Mesendoderm (in vitro differentiated cells): ENCODE results near the gene FMNL2.

Source experiments
- DNase-seq: peaks from one replicate; pipeline ENCODE4 v3.0.0; 2013
- H2AK5ac ChIP-seq: 2 replicates; pipeline ENCODE4 v1.6.1; 2013; ENCODE audit warnings: low read length, inconsistent platforms
- H2BK120ac ChIP-seq: 2 replicates; pipeline ENCODE4 v1.6.1; 2013; ENCODE audit warnings: low read depth, mild to moderate bottlenecking, low read length, moderate library complexity, mixed read lengths
- H2BK15ac ChIP-seq: replicated peaks from 2 replicates; pipeline ENCODE4 v1.6.1; 2013; ENCODE audit warnings: low read depth, mild to moderate bottlenecking, moderate library complexity
- H2BK5ac ChIP-seq: 2 replicates; pipeline ENCODE4 v1.6.1; 2013; ENCODE audit warnings: low read length, inconsistent platforms
- H3K18ac ChIP-seq: 2 replicates; pipeline ENCODE4 v1.6.1; 2013; ENCODE audit warnings: mild to moderate bottlenecking, low read length, mixed read lengths
- H3K23ac ChIP-seq: one replicate; pipeline ENCODE4 v1.6.1; 2013; ENCODE audit warnings: low read length
- H3K27ac ChIP-seq: 2 replicates; pipeline ENCODE4 v1.5.1; 2013; ENCODE audit warnings: low read depth, mild to moderate bottlenecking, inconsistent platforms, low read length, moderate library complexity
- H3K27me3 ChIP-seq: 2 replicates; pipeline ENCODE4 v1.6.1; 2013; ENCODE audit warnings: low read length, control low read depth, mild to moderate bottlenecking, inconsistent platforms; ENCODE audit not compliant: insufficient read depth, poor library complexity
- H3K36me3 ChIP-seq: 2 replicates; pipeline ENCODE4 v1.6.1; 2013; ENCODE audit warnings: low read length, inconsistent platforms; ENCODE audit not compliant: control insufficient read depth, insufficient read depth
- H3K4ac ChIP-seq: one replicate; pipeline ENCODE4 v1.6.1; 2013; ENCODE audit warnings: low read depth, mild to moderate bottlenecking, low read length, moderate library complexity
- H3K4me1 ChIP-seq: 2 replicates; pipeline ENCODE4 v1.6.1; 2013; ENCODE audit warnings: low read depth, low read length, inconsistent platforms; ENCODE audit not compliant: control insufficient read depth
- H3K4me2 ChIP-seq: 2 replicates; pipeline ENCODE4 v1.6.1; 2013; ENCODE audit warnings: low read length
- H3K4me3 ChIP-seq: 2 replicates; pipeline ENCODE4 v1.5.1; 2013; ENCODE audit warnings: mild to moderate bottlenecking, low read length
- H3K56ac ChIP-seq: one replicate; pipeline ENCODE4 v1.6.1; 2013; ENCODE audit warnings: low read length
- H3K79me1 ChIP-seq: 2 replicates; pipeline ENCODE4 v1.6.1; 2013; ENCODE audit warnings: low read length, inconsistent platforms
- H3K79me2 ChIP-seq: 2 replicates; pipeline ENCODE4 v1.6.1; 2013; ENCODE audit warnings: mild to moderate bottlenecking, low read length; ENCODE audit not compliant: control insufficient read depth, insufficient read depth
- H3K9ac ChIP-seq: 2 replicates; pipeline ENCODE4 v1.6.1; 2013; ENCODE audit warnings: low read length, inconsistent platforms
- H4K5ac ChIP-seq: one replicate; pipeline ENCODE4 v1.6.1; 2013; ENCODE audit warnings: low read length
- H4K8ac ChIP-seq: one replicate; pipeline ENCODE4 v1.6.1; 2013; ENCODE audit warnings: low read depth, mild to moderate bottlenecking, control low read depth, low read length, moderate library complexity
- WGBS: extraction: QIAGEN DNeasy Blood & Tissue Kit; methylation state at CpG from one replicate; pipeline ENCODE4 v1.1.7; 2013; ENCODE audit warnings: low lambda C conversion rate, missing lambda C conversion rate; ENCODE audit not compliant: insufficient coverage; ENCODE audit errors: extremely low coverage; 5-methylcytosine and 5-hydroxymethylcytosine counted together

FMNL2 gene

DNA sequence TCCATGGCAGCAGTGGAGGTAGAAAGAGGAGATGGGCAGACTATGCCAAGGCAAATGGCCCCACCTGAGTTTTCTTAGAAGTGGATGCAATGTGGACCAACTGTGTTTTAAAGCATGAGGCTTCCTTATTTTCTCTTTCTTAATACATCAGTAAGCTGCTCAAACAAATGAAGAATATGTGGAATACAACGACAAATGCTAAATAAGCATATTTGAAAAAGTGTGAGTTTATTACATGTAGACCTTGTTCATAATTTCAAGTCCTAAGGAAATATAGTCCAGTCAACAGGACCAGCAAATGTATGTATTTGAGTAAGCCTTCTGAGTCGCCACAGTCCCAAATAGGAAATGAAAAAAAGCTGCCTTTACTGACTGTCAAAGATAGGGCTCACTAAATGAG is 204.4 kb downstream of the FMNL2 start:
- no peak overlapping the region for H3K18ac ChIP-seq
- H3K4me3 ChIP-seq = no peak overlapping the region
- no peak overlapping the region for H2AK5ac ChIP-seq
- no peak overlapping the region for H2BK120ac ChIP-seq
- H3K79me2 ChIP-seq = no peaks in the 10 kb centered on the region
- H3K27ac ChIP-seq = no peak overlapping the region
- no peak overlapping the region for H3K9ac ChIP-seq
- H3K4me2 ChIP-seq = no peak overlapping the region
- H3K4ac ChIP-seq = no peak overlapping the region
- no peaks in the 10 kb centered on the region for H3K27me3 ChIP-seq
- no peak overlapping the region for H4K8ac ChIP-seq
- no peak overlapping the region for H4K5ac ChIP-seq
- peaks cover 5% of the 10 kb centered on the region for H3K79me1 ChIP-seq
- H2BK5ac ChIP-seq = no peak overlapping the region
- H3K4me1 ChIP-seq = no peaks in the 10 kb centered on the region
- H2BK15ac ChIP-seq = no peak overlapping the region
- H3K23ac ChIP-seq = no peak overlapping the region
- no peak overlapping the region for H3K56ac ChIP-seq
- no peak for DNase-seq
- H3K36me3 ChIP-seq = no peaks in the 10 kb centered on the region
- WGBS = no CpG with 5 or more reads among the region's 2 CpGs

DNA sequence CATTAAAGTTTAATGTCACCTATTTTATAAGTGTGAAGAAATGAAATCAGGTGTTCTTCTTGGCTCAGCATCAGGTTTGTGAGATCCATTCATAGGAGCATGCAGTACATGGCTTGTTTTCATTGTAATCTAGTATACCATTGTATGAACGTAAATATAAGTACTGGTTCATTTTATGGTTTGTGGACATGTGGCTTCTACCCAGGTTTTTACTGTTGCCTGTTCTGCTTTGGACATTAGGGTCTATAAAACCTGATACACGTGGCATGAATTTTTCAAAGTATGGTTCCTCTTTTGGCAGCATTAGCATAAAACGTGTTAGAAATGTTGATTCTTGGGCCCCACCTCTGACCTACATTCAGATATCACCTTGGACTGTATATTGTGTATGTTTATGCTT is 206.7 kb downstream of the FMNL2 start:
- H3K79me2 ChIP-seq = no peaks in the 10 kb centered on the region
- H4K5ac ChIP-seq = no peak overlapping the region
- H3K27me3 ChIP-seq = no peaks in the 10 kb centered on the region
- no peak overlapping the region for H3K9ac ChIP-seq
- no peak overlapping the region for H3K4ac ChIP-seq
- H3K56ac ChIP-seq = no peak overlapping the region
- H2BK15ac ChIP-seq = no peak overlapping the region
- H3K4me3 ChIP-seq = no peak overlapping the region
- no peak overlapping the region for H4K8ac ChIP-seq
- no peak for DNase-seq
- peaks cover 5% of the 10 kb centered on the region for H3K79me1 ChIP-seq
- H2BK120ac ChIP-seq = no peak overlapping the region
- no peaks in the 10 kb centered on the region for H3K4me1 ChIP-seq
- H3K18ac ChIP-seq = no peak overlapping the region
- H3K4me2 ChIP-seq = no peak overlapping the region
- no peaks in the 10 kb centered on the region for H3K36me3 ChIP-seq
- WGBS = no CpG with 5 or more reads among the region's 3 CpGs
- H3K27ac ChIP-seq = no peak overlapping the region
- H2BK5ac ChIP-seq = no peak overlapping the region
- H3K23ac ChIP-seq = no peak overlapping the region
- no peak overlapping the region for H2AK5ac ChIP-seq

DNA sequence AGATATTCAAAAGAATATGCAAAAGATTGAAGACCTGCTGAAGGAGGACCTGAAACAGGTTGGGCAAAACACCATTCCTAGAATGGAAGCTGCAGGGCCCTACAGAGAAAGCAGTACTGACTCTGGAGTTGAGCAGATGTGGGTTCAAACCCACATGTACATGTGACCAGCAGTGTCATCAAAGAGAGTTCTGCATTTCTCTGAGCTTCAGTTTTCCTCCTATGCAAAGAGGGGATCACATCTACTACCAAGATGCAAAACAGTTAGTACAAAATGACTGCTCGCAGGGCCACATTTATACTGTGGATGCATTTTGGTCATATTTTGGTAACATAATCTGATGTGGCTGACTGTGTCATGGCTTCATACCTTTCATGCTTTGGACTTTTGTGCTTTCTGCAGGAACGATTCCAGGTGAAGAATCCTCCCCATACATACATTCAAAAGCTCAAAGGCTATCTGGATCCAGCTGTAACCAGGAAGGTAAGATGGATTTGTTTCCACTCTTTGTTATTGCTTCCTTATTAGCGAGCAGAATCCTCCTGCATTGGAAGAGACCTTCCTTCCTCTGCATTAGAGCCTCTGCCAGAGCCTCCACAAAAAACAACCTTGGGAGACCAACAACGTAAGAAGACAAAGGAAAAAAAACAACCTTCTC is 207.5 kb downstream of the FMNL2 start:
- Histone ChIP-seq H3K27ac (no peak overlapping the region), H2BK15ac (no peak overlapping the region), H3K56ac (no peak overlapping the region), H3K4me3 (no peak overlapping the region), H3K4me2 (no peak overlapping the region), H4K5ac (no peak overlapping the region), H2BK120ac (no peak overlapping the region), H3K79me1 (peaks cover 2% of the 10 kb centered on the region), H2BK5ac (no peak overlapping the region), H3K4me1 (no peaks in the 10 kb centered on the region), H3K4ac (no peak overlapping the region), H3K79me2 (no peaks in the 10 kb centered on the region), H3K9ac (no peak overlapping the region), H4K8ac (no peak overlapping the region), H3K18ac (no peak overlapping the region), H3K36me3 (no peaks in the 10 kb centered on the region), H3K23ac (no peak overlapping the region), H3K27me3 (no peaks in the 10 kb centered on the region), H2AK5ac (no peak overlapping the region)
- no CpG with 5 or more reads among the region's 4 CpGs for WGBS
- DNase-seq = no peak

DNA sequence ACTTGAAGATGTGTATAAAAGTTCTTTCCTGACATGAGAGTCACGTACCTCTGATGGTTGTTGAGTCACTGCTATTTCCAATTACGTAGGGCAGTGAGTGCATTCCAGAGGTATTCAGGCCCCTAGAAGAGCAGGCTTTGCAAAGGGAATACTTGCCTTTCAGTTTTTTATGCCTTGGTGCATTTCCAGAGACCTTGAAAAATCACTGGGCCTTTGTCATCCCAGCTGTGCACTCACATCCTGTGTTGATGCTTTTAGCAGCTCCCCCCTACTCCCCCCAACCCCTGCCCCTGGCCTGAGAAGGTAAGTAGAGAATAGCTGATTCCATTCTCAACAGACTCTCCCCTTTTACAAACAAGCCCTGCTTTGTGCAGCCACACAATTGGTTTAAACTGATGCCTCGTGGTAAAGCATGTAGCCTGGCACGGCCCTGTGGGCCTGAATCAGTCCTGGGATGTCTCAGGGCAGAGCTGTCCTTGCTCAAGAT is 208.1 kb downstream of the FMNL2 start:
- no peak overlapping the region for H3K18ac ChIP-seq
- no peak overlapping the region for H3K9ac ChIP-seq
- H4K8ac ChIP-seq = no peak overlapping the region
- H3K36me3 ChIP-seq = no peaks in the 10 kb centered on the region
- no peak overlapping the region for H3K4ac ChIP-seq
- H2BK120ac ChIP-seq = no peak overlapping the region
- H2BK5ac ChIP-seq = no peak overlapping the region
- no peak overlapping the region for H3K4me2 ChIP-seq
- no peaks in the 10 kb centered on the region for H3K27me3 ChIP-seq
- H3K23ac ChIP-seq = no peak overlapping the region
- peak; percentile 62 for DNase-seq
- no peak overlapping the region for H2BK15ac ChIP-seq
- H3K27ac ChIP-seq = no peak overlapping the region
- no peak overlapping the region for H2AK5ac ChIP-seq
- H3K4me1 ChIP-seq = no peaks in the 10 kb centered on the region
- H3K56ac ChIP-seq = no peak overlapping the region
- H3K4me3 ChIP-seq = no peak overlapping the region
- H3K79me2 ChIP-seq = no peaks in the 10 kb centered on the region
- no CpG with 5 or more reads among the region's 4 CpGs for WGBS
- no peak overlapping the region for H4K5ac ChIP-seq
- peaks cover 2% of the 10 kb centered on the region for H3K79me1 ChIP-seq

DNA sequence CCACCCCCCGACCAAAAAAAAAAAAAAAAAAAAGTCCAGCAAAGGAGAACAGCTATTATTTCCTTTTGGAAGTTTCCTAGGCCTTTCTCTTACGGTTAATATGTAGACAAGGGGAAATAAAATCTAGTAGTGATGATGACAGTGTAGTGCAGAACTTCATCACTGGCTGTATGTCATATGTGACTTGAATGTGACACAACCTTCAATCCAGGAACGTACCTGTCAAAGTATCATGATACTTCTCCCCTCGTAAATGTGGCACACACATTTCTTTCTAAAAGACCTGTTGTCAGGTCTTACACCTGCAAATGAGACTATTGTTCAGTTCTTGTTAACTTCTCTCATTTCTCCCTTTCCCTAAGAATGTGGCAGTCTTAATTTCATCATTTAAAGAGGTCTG is 208.7 kb downstream of the FMNL2 start:
- DNase-seq = no peak
- Histone ChIP-seq H3K18ac (no peak overlapping the region), H2BK15ac (no peak overlapping the region), H3K36me3 (no peaks in the 10 kb centered on the region), H2BK5ac (no peak overlapping the region), H2BK120ac (no peak overlapping the region), H3K27ac (no peak overlapping the region), H3K4me2 (no peak overlapping the region), H2AK5ac (no peak overlapping the region), H3K4me3 (no peak overlapping the region), H3K56ac (no peak overlapping the region), H3K23ac (no peak overlapping the region), H3K4ac (no peak overlapping the region), H3K4me1 (no peaks in the 10 kb centered on the region), H3K27me3 (no peaks in the 10 kb centered on the region), H4K5ac (no peak overlapping the region), H3K79me2 (no peaks in the 10 kb centered on the region), H3K79me1 (peaks cover 2% of the 10 kb centered on the region), H3K9ac (no peak overlapping the region), H4K8ac (no peak overlapping the region)
- no CpG with 5 or more reads among the region's 4 CpGs for WGBS

DNA sequence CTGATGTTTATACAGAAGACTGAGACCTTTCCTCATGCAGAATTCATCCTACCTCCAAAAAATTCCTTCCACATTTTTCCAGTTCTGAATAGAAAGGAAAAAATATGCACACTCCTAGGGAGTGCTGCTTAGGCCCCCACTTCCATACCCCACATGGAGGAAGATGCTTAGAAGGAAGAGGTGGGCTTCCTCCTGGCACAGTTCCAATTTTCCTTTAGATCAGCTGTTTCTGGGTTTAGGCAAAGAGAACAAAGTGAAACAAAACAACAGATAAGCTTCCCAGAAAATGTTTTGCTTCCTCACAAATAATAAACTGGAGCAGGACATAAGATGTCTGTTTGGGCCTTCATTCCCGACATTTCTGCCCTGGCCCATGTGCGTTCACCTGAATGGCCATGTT is 209.7 kb downstream of the FMNL2 start:
- Histone ChIP-seq H3K79me2 (no peaks in the 10 kb centered on the region), H3K79me1 (no peaks in the 10 kb centered on the region), H3K56ac (no peak overlapping the region), H2BK5ac (no peak overlapping the region), H3K27ac (no peak overlapping the region), H2BK15ac (no peak overlapping the region), H2BK120ac (no peak overlapping the region), H4K8ac (no peak overlapping the region), H2AK5ac (no peak overlapping the region), H3K4me2 (no peak overlapping the region), H3K23ac (no peak overlapping the region), H3K27me3 (no peaks in the 10 kb centered on the region), H3K36me3 (no peaks in the 10 kb centered on the region), H3K9ac (no peak overlapping the region), H3K18ac (no peak overlapping the region), H3K4ac (no peak overlapping the region), H4K5ac (no peak overlapping the region), H3K4me1 (no peaks in the 10 kb centered on the region), H3K4me3 (no peak overlapping the region)
- no peak for DNase-seq
- no CpG with 5 or more reads among the region's 2 CpGs for WGBS
